T-cell (primary cell): ENCODE measurements around the gene SETDB1. TPM values are rescaled to one million over a fixed set of nuclear protein-coding genes. Genes with fewer than 3 reads are reported as not detected.

Source experiments
- ATAC-seq, 4 experiments: fragments of 200-7000 bp in 3 of 4; fragments of 150-1000 bp in 1 of 4; cut with Tn5 transposase; replicated peaks in 1 of 4; 1 replicate in 3 of 4; 2 replicates in 1 of 4; pipeline ENCODE4 v1.10.0; 2021; ENCODE audit warnings: moderate library complexity in 3 of 4, mild to moderate bottlenecking in 2 of 4, moderate number of reproducible peaks in 1 of 4
- CTCF ChIA-PET, 2 donors: fragments of 300-600 bp; sonication (Branson Sonifier 250); formaldehyde crosslinking; loops; one replicate each; lab custom pipeline; 2022; ENCODE audit warnings: antibody characterized with exemption in 2 of 2; lab: Charles Lee
- POLR2A ChIA-PET, 2 donors: fragments of 300-600 bp; sonication (Branson Sonifier 250); formaldehyde crosslinking; loops; one replicate each; lab custom pipeline; 2022; ENCODE audit warnings: antibody characterized with exemption in 2 of 2; lab: Charles Lee
- DNase-seq, 35 experiments: peaks; one replicate each; pipeline versions ENCODE4 v3.0.0 to v3.0.0-alpha.2; 2013 to 2023
- H3K27ac ChIP-seq: one replicate; pipeline ENCODE4 v1.5.1; 2013; ENCODE audit warnings: low read length
- H3K27me3 ChIP-seq, 2 experiments: replicated peaks in 1 of 2; 1 replicate in 1 of 2; 2 replicates in 1 of 2; pipeline versions ENCODE4 v1.6.1 to v1.7.0; 2013; ENCODE audit warnings: low read length in 1 of 2, mixed read lengths in 1 of 2; ENCODE audit not compliant: control insufficient read depth in 2 of 2, insufficient read depth in 2 of 2; ENCODE audit errors: extremely low read depth in 1 of 2
- H3K36me3 ChIP-seq, 2 donors: 1 replicate in 1 of 2; 2 replicates in 1 of 2; pipeline versions ENCODE4 v1.6.1 to v1.7.0; 2013; ENCODE audit warnings: low read length in 1 of 2; ENCODE audit not compliant: control insufficient read depth in 2 of 2, insufficient read depth in 1 of 2; ENCODE audit errors: extremely low read depth in 1 of 2
- H3K4me1 ChIP-seq, 2 experiments: 1 replicate in 1 of 2; 2 replicates in 1 of 2; pipeline versions ENCODE4 v1.6.1 to v1.7.0; 2013; ENCODE audit warnings: low read length in 2 of 2, mixed read lengths in 1 of 2; ENCODE audit not compliant: insufficient read depth in 2 of 2, control insufficient read depth in 1 of 2; ENCODE audit errors: extremely low read depth in 1 of 2
- H3K4me3 ChIP-seq, 2 donors: 1 replicate in 1 of 2; 2 replicates in 1 of 2; pipeline versions ENCODE4 v1.5.1 to v1.7.0; 2013; ENCODE audit warnings: mild to moderate bottlenecking in 2 of 2, low read length in 1 of 2, moderate library complexity in 1 of 2; ENCODE audit not compliant: control insufficient read depth in 1 of 2; ENCODE audit errors: extremely low read depth in 1 of 2
- H3K9me3 ChIP-seq: 2 replicates; pipeline ENCODE4 v1.7.0; 2013
- H3K27ac Mint-ChIP-seq, 2 donors: one replicate each; pipeline ENCODE4 v1.8.0; 2020 to 2021; ENCODE audit warnings: mild to moderate bottlenecking in 2 of 2, mixed read lengths in 2 of 2
- H3K27me3 Mint-ChIP-seq, 2 donors: one replicate each; pipeline ENCODE4 v1.8.0; 2021 to 2022; ENCODE audit warnings: mixed read lengths in 2 of 2
- H3K36me3 Mint-ChIP-seq: one replicate; pipeline ENCODE4 v1.8.0; 2021; ENCODE audit warnings: mixed read lengths
- H3K4me1 Mint-ChIP-seq, 3 donors: one replicate each; pipeline ENCODE4 v1.8.0; 2020 to 2022; ENCODE audit warnings: mixed read lengths in 3 of 3, mild to moderate bottlenecking in 1 of 3
- H3K4me3 Mint-ChIP-seq, 3 donors: one replicate each; pipeline ENCODE4 v1.8.0; 2020 to 2022; ENCODE audit warnings: mild to moderate bottlenecking in 3 of 3, mixed read lengths in 3 of 3, moderate library complexity in 3 of 3
- H3K9me3 Mint-ChIP-seq, 3 donors: one replicate each; pipeline ENCODE4 v1.8.0; 2020 to 2022; ENCODE audit warnings: mixed read lengths in 3 of 3
- WGBS: methylation state at CpG from one replicate; pipeline ENCODE4 v1.1.5; 2013; ENCODE audit warnings: missing lambda C conversion rate; ENCODE audit not compliant: insufficient coverage; 5-methylcytosine and 5-hydroxymethylcytosine counted together
- total RNA-seq, 35 experiments: library from RNA in 6 of 35; stranded (reverse) in 6 of 35; fragments of 120-200 nt in 1 of 35; gene quantifications; one replicate each; pipeline versions ENCODE4 v1.2.1 to v1.2.4 and lab custom pipeline; 2013 to 2026

SETDB1 gene
- total RNA-seq, 5 donors from 2014 or later (not counting 1 experiment from before 2014, with no cell fraction given): 44.5 to 72.6 (median 62.5) TPM

GRCh38 chr1:151003180-151003579 is 77.0 kb downstream of the SETDB1 start:
- Histone ChIP-seq H3K27ac (peak overlapping the region; percentile 52), H3K36me3 (peaks cover 16 to 30% of the 10 kb centered on the region in 2 donors), H3K4me3 (peak overlapping the region; percentile 30 to 49), H3K9me3 (no peaks in the 10 kb centered on the region), H3K4me1 (peaks cover 32 to 60% of the 10 kb centered on the region in 2 experiments), H3K27me3 (no peaks in the 10 kb centered on the region)
- peaks cover 70 to 76% (median 75%) of the 10 kb centered on the region in 3 donors for H3K4me1 Mint-ChIP-seq
- ChIA-PET CTCF (interaction anchor here in 1 of 2 donors (0.7 kb wide), 1 partner anchor 248 kb away, joined by 3 read pairs; no protein-coding TSS in a partner anchor), POLR2A (no interaction called here)
- peak in 3 of 35 experiments; percentile 15 to 42 (median 28) for DNase-seq
- no peaks in the 10 kb centered on the region for H3K9me3 Mint-ChIP-seq
- H3K4me3 Mint-ChIP-seq: peak overlapping the region; percentile 45 to 96 (median 75)
- no peaks in the 10 kb centered on the region for H3K27me3 Mint-ChIP-seq
- H3K36me3 Mint-ChIP-seq: peaks cover 20% of the 10 kb centered on the region
- H3K27ac Mint-ChIP-seq: peak overlapping the region; percentile 96 to 97
- peak in 3 of 4 experiments; percentile 15 to 55 (median 46) for ATAC-seq

- DNase-seq: peak in 1 of 35 experiments; percentile 28
- no peaks in the 10 kb centered on the region for H3K9me3 ChIP-seq
- H3K4me3 ChIP-seq: peak overlapping the region; percentile 53 to 85
Measured at GRCh38 chr1:151005729-151006319, 79.7 kb downstream of the SETDB1 start.

GRCh38 chr1:151006327-151007052 is 80.3 kb downstream of the SETDB1 start, which contains the start of gene MINDY1:
Gene MINDY1 (minus strand): TSS chr1:151006902. CDS start chr1:151002617, 4,285 bp downstream.
- ATAC-seq (peak in 2 of 4 experiments; percentile 14 to 17), DNase-seq (peak in 7 of 35 experiments; percentile 19 to 55 (median 28))
- CTCF ChIA-PET: interaction anchor here (0.5 to 3.4 kb wide), 12 partner anchors 10 to 619 kb away, joined by 3 to 30 read pairs (median 4); partner anchors contain the start of genes GABPB2 (in 1 of the 2) and TNFAIP8L2 (in 1 of the 2)
- Histone ChIP-seq H3K4me1 (peaks cover 46 to 82% of the 10 kb centered on the region in 2 experiments), H3K9me3 (no peaks in the 10 kb centered on the region), H3K27ac (peak within 1 kb of the TSS; percentile 97), H3K27me3 (no peaks in the 10 kb centered on the region), H3K4me3 (peak within 1 kb of the TSS; percentile 80 to 85), H3K36me3 (peaks cover 0 to 3% of the 10 kb centered on the region in 2 donors)
- Mint-ChIP-seq H3K27ac (peak within 1 kb of the TSS; percentile 96 to 99), H3K9me3 (no peaks in the 10 kb centered on the region), H3K4me1 (peaks cover 85 to 89% (median 89%) of the 10 kb centered on the region in 3 donors), H3K36me3 (peaks cover 16% of the 10 kb centered on the region), H3K27me3 (no peaks in the 10 kb centered on the region), H3K4me3 (peak within 1 kb of the TSS; percentile 96 to 98 (median 98))
- 18% methylated on average over 1 of the region's 18 CpGs for WGBS
- POLR2A ChIA-PET: interaction anchor here (0.6 to 0.7 kb wide), 7 partner anchors 51 to 1119 kb away, joined by 3 to 7 read pairs (median 3); a partner anchor contains a TSS

More at GRCh38 chr1:151005729-151006319, 79.7 kb downstream of the SETDB1 start:
- Mint-ChIP-seq H3K4me3 (peak overlapping the region; percentile 96 to 98 (median 98)), H3K9me3 (no peaks in the 10 kb centered on the region), H3K36me3 (peaks cover 12% of the 10 kb centered on the region), H3K4me1 (peaks cover 86 to 90% (median 89%) of the 10 kb centered on the region in 3 donors), H3K27me3 (no peaks in the 10 kb centered on the region), H3K27ac (peak overlapping the region; percentile 96 to 99)
- ChIA-PET CTCF (interaction anchor here (0.5 to 3.4 kb wide), 12 partner anchors 9 to 618 kb away, joined by 3 to 30 read pairs (median 4); partner anchors contain the start of genes SETDB1 (in 1 of the 2) and TNFAIP8L2 (in 1 of the 2)), POLR2A (interaction anchor here (0.5 to 0.6 kb wide), 3 partner anchors 129 to 144 kb away, joined by 3 to 6 read pairs (median 4); no protein-coding TSS in a partner anchor)
- H3K27ac ChIP-seq: peak overlapping the region; percentile 97
- no peak for ATAC-seq
- peaks cover 4 to 8% of the 10 kb centered on the region in 2 donors for H3K36me3 ChIP-seq
- H3K27me3 ChIP-seq: no peaks in the 10 kb centered on the region
- WGBS: no CpG with 5 or more reads among the region's 4 CpGs
- H3K4me1 ChIP-seq: peaks cover 40 to 80% of the 10 kb centered on the region in 2 experiments

GRCh38 chr1:151007853-151008243 is 81.7 kb downstream of the SETDB1 start:
- Histone ChIP-seq H3K36me3 (peaks cover 0 to 2% of the 10 kb centered on the region in 2 donors), H3K9me3 (no peaks in the 10 kb centered on the region), H3K4me3 (peak overlapping the region; percentile 80 to 82), H3K27me3 (no peaks in the 10 kb centered on the region), H3K27ac (peak overlapping the region; percentile 97), H3K4me1 (peaks cover 38 to 79% of the 10 kb centered on the region in 2 experiments)
- ChIA-PET POLR2A (no interaction called here), CTCF (interaction anchor here in 1 of 2 donors (3.4 kb wide), 1 partner anchor 12 kb away, joined by 30 read pairs; no protein-coding TSS in a partner anchor)
- WGBS: 25% methylated on average over 2 of the region's 4 CpGs
- H3K27me3 Mint-ChIP-seq: no peaks in the 10 kb centered on the region
- peaks cover 75 to 85% (median 82%) of the 10 kb centered on the region in 3 donors for H3K4me1 Mint-ChIP-seq
- no peaks in the 10 kb centered on the region for H3K9me3 Mint-ChIP-seq
- no peak for DNase-seq
- peak in 1 of 4 experiments; percentile 7 for ATAC-seq
- peak overlapping the region; percentile 96 to 98 (median 98) for H3K4me3 Mint-ChIP-seq
- peaks cover 9% of the 10 kb centered on the region for H3K36me3 Mint-ChIP-seq
- H3K27ac Mint-ChIP-seq: peak overlapping the region; percentile 96 to 99

- WGBS: under 1% methylated on average over 58 of the region's 69 CpGs
- Histone ChIP-seq H3K27me3 (no peaks in the 10 kb centered on the region), H3K4me1 (peaks cover 36 to 72% of the 10 kb centered on the region in 2 experiments), H3K27ac (peak within 1 kb of the TSS; percentile 97), H3K4me3 (peak within 1 kb of the TSS; percentile 80 to 82), H3K36me3 (peaks cover 0 to 8% of the 10 kb centered on the region in 2 donors), H3K9me3 (no peaks in the 10 kb centered on the region)
- Mint-ChIP-seq H3K4me1 (peaks cover 77 to 86% (median 83%) of the 10 kb centered on the region in 3 donors), H3K9me3 (no peaks in the 10 kb centered on the region), H3K36me3 (peaks cover 8% of the 10 kb centered on the region), H3K27me3 (no peaks in the 10 kb centered on the region), H3K27ac (peak within 1 kb of the TSS; percentile 96 to 99), H3K4me3 (peak within 1 kb of the TSS; percentile 96 to 98 (median 98))
- ChIA-PET POLR2A (interaction anchor here in 1 of 2 donors (0.5 kb wide), 1 partner anchor 49 kb away, joined by 6 read pairs; no protein-coding TSS in a partner anchor), CTCF (interaction anchor here in 1 of 2 donors (0.6 kb wide), 1 partner anchor 331 kb away, joined by 4 read pairs; no protein-coding TSS in a partner anchor)
- DNase-seq: peak; percentile 86 to 99 (median 95)
- peak; percentile 88 to 93 (median 92) for ATAC-seq
Measured at GRCh38 chr1:151008244-151009205, 82.4 kb downstream of the SETDB1 start, which contains the start of gene PRUNE1. Gene PRUNE1 (plus strand): TSS chr1:151008449. CDS start chr1:151008633, 184 bp downstream.
